Stimulated activated CD8-positive, alpha-beta memory T cell treated with anti-CD3 and anti-CD28 coated beads, Interleukin-15, amount 100 ng/mL, for 4 hours (primary cell): ENCODE results near the gene KLHL25.

Experiments
- DNase-seq, 2 donors: peaks; one replicate each; pipeline ENCODE4 v3.0.0-alpha.2; 2020; ENCODE audit warnings: low read depth in 2 of 2

The KLHL25 gene

DNA sequence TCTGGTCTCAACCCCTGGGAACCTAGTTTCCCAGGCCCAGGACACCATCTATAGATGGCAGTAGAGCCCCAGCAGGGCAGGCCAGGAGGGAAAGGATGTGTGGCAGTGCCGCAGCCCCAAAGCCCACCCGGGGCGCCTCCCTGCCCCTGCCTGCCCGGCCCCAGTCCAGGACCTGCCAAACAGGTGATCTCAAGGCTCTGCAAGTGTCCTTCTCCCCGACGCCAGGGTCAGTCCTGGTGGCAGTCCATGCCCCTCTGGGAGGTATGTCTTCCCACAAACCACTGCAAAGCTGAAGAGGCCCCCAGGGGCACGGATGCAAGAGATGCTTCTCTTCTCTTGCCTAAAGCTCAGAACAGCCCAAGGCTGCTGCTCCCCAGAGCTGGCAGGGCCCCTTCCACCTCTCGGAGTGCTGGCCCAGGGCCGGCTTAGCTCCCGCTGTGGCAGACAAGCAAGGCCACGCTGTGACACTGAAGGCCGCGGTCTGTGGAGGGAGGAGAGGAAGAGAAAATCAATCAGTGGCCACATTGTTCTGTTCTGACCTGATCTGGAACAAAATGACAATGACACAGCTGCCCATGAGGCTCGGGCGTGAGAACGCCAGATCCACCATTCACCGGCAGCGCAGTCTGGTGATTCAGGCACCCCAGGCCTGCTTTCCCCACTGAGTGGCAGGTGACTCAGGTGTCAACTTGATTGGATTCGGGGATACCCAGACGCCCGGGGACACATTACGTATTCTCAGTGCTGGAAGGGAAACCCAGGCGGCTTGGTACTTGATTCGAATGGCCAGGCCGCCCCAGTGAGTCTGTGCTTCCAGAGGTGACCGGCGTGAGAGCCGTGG, 34.0 kb downstream of the KLHL25 start:
- no peak for DNase-seq

DNA sequence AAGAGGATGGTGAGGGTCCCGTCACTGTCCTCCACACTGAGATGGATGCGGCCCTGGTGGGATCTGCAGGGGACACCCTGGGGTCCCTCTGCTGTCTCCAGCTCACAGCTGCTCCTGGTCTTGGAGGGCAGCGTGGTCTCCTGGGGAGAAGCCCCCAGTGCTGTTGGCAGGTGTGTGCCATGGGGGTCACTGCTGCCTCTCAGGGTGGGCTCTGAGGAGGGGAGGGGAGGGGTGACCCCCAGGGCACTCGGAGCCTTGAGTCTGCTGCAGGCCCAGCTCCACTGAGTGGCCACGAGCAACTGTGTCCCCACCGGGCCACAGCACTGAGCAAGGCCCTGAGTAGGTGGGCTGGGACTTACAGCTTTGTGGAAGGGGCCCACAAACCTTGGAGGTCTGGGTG, 34.7 kb downstream of the KLHL25 start:
- DNase-seq: no peak

DNA sequence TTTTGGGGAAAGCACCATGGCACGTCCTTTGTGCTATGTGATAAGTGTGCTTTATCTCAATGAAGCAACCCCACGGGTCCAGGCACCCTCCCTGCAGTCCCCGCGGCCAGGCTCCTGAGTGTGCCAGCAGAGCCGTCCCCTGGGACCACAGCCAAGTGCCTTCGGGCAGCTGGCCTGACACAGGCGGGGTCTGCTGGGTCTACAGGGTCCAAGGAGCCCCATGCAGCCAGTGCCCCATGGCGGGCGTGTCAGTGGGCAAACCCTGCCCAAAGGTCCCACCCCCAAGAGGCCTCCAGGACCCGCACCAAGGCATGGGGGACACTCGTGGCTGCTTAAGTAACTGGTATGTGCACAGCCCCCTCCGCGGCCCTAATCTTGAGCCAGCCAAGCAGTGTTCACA, 35.3 kb downstream of the KLHL25 start:
- DNase-seq: no peak

DNA sequence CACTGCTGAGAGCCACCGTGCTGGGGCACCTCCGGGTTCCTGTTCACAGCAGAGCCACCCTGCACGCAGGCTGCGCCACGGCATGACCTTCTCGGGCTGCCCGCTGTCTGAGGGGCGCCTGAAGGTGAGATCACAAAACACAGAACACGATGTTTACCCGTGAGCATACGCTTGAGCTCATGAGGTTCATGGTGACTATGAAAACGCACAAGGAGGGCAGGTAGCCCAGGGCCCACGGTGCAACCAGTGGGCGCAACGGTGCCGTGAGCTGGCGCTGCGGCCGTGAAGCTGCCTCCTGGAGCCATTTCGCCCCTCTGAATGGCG, 36.1 kb downstream of the KLHL25 start:
- DNase-seq: no peak

DNA sequence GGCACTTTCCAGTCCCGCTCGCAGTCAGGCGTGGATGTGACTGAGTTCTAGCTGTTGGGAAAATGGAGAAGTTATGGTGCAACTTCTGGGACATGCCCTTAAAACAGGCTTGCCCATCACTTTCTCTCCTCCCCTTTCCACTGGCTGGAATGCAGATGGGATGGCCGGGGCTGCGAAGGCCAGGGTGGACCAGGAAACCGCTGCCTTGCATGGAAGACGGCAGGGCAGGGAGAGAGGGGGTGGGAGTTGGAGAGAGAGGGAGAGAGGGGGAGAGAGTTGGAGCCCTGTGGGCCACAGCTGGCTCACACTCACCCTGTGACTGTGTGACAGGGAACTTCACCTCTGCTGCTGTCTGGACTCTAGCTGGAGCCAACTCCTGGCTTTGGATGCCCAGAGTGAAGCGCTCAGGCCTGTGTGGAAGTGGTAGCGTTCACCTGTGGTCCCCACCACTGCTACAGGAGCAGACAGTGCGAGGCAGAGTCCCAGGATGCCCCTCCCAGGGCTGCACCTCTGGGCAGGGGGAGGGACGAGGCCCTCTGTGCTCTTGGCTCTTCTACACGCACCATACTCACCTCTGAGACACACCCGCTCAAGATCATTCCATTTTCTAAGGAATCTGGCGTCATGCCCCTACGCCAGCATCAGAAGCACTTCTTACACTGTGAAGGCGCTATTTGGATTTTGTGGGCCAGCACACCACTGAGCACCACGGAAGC, 36.6 kb downstream of the KLHL25 start:
- DNase-seq: no peak

DNA sequence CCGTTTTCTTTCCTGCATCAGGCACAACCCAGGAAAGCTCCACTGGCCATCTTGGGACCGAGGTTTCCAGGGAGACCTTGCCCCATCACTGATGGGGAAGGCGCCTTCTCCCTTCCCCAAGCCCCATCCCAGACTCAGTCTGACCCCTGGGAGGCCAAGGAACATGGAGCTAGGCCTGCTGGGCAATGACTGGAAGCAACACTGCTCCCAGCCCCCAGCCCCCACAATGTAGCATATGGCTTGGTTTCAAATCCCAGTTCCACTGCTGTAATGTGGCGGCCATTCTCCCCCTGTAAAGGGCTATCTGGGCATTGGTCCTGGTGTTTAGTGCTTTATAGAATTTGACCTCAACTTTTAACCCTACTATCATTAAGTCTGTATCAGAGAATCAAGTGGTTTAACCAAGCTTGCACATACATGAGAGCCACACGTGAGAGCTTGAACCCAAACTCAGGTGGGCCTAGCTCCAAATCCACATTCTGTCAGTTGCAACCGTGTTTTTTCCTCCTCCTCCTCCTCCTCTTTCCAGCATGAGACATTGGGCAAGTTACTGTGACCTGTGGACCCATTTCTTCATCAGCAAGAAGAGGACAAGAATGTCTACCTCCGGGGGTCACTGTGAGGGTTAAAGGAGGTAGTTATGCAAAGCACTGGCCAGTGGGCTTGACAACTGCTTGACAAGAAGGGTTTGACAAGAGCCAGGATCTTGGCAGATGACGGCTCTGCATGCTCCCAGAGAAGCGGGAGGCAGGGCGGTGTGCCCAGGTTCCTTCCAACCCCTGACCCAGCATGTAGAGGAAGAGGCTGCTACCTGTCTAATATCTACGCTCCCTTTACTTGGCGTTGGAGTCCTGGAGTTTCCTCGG, 37.4 kb downstream of the KLHL25 start:
- DNase-seq: no peak

DNA sequence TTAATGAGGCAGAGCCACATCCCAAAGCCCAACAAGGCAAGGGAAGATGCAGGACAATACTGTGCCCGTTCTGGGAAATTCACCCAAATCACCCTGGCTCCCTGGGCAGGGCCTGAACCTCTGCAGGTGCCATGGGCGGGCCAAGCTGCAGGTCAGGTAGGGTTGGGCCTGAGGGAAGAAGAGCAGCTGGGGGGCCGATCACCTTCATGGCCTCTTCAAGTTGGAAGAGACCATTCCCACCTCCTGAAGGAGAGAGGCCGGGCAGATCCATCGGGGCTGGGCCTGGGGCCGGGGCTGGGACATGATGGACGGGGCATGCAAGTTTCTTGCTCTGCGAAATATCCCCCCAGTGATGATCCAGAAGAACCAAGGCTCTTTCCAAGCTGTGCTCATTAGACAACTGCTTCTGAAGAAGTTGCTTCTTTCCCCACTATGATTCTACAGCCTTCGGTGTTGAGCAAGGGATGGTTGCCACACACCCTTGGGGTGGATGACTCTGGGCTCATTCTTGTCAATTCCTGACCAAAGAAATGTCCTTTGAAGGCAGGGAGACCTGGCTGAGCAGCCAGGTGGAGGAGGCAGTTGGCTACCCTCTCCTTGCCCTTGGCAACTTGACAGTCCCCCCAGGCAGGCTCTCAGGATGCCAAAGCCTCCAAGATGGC, 38.2 kb downstream of the KLHL25 start:
- no peak for DNase-seq

DNA sequence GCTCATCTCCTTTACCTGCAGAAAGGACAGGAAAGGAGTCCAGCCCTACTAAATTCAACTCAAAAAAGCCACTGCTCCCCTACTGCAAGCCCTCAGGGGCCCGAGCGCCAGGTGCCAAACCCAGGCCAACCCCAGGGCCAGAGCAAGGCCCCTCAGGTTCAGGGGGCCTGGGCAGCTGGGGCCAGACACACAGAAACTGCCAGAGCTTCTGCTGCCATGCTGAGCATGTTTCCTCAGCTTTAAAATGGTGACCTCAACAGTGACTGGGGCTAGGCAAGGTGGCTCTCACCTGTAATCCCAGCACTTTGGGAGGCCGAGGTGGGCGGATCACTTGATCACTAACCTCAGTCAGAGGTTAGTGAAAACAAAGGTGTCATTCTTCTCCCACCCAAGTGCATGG, 38.8 kb downstream of the KLHL25 start:
- DNase-seq: no peak

DNA sequence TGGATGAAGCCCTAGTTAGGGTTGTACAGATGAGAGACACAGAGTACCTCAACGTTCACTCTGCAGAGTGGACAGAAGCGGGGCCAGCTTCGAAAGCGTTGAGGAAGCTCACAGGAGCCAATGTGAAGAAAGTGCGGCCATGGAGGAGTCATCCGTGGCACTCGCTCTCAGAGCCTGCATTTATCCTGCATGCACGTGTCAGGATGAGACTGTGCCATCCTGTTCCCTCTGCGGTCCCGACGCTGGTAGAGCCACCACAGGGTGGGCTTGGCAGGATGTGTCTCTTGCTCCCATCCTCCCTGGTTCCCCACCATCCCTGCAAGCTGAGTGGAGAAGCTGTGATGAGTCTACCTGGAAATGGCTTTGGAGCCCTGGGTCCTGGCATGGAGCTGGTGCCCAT, 39.3 kb downstream of the KLHL25 start:
- no peak for DNase-seq

DNA sequence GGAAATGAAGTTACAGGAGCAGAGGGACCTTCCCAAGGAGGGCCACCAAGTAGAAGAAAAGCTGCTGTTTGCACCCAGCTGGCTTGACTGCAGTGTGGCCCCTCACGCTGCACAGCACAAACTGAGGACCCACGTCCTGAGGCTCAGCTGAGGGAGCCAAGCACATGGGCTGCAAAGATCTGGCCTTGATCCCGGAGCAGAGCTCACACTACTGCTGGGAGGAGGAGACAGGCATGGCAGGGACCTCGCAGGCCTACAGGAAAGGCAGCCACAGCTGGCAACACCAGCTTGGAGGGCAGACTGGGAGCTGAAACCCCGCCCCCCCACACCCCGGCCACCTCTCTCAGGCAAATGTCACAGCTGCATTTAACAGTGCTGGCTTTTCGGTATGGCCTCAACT, 39.7 kb downstream of the KLHL25 start:
- DNase-seq: no peak

DNA sequence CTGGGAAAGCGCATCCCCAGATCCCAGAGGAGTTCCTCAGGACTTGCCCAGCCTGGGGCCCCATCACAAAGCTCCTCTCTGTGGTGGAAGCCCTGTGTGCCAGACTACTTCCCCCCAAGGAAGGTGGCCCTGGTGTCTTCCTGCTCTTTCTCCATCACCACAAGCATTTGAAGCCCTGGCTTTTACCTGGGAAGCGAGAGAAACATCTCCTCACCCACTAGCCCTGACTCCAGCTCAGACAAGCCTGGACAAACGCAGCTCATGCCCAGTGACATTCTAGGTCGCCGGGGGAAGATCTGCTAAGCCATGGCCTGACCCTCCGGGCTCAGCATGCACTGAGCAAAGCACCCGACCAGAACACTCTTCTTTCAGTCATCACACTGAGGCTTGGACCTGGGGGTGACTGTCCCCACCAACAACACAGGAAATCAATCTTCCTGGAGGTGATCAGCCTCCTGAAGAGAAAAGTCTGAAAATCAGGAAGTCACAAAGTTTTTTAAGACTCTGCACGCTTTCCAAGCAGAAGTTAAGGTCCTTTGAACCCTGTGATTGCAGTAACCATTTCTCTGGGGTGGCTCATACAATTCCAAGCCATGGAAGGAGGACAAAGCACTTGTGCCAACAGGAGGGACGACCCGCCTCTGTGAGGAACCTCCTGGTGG, 40.8 kb downstream of the KLHL25 start:
- DNase-seq: no peak

DNA sequence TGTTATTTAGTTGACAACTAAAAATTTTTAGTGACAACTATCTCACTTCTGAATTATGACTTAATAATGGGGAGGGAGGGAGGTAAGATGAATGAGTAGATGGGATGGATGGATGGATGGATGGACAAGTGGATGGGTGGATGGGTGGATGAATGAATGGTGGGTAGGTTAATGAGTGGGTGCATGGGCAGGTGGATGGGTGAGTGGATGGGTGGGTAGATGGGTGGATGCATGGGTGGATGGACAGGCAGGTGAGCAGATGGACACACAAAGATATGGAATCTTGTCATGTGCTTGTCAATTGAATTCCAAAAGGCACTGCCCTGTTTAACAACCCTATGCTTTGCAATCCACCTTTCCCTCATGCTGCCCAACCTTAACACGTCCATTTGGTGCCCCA, 41.5 kb downstream of the KLHL25 start:
- no peak for DNase-seq

DNA sequence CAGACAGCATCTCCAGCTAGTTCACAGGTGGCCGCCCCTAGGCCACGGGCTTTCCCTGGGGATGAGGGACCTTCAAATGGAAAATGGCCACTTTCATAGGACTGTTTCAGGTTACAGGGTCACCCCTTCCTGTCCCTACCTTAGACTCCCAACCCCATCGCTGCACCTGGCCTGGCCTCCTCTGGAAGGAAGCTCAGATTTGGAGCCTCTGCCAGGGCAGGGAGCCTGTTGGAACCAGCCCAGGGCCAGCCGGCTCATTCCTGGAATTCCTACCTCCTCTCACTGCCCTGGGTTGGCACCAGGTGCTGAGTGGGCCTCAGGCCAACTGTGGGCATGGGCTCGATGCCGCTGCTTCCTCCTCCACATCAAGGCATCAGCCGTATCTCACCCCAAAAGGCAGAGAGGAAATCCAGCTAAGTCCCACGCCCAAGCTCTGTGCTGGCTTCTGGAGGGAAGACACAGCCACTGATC, 42.2 kb downstream of the KLHL25 start:
- DNase-seq: no peak

DNA sequence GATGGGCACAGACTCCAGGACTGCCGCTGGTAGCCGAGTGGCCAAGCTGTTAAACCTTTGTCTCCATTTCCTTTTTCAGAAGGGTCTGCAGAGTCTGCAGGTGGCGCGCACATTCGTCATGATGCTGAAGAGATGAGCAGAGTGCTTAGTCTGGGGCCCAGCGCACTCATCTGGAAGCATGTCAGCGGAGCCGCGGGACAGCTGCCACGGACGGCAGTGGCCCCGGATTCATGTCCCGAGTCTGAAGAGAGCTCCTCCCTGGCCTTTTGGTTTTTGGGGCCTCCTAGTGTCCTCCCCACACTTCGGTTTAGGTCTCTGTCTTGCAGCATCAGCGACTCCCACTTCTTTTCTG, 42.6 kb downstream of the KLHL25 start:
- DNase-seq: no peak

DNA sequence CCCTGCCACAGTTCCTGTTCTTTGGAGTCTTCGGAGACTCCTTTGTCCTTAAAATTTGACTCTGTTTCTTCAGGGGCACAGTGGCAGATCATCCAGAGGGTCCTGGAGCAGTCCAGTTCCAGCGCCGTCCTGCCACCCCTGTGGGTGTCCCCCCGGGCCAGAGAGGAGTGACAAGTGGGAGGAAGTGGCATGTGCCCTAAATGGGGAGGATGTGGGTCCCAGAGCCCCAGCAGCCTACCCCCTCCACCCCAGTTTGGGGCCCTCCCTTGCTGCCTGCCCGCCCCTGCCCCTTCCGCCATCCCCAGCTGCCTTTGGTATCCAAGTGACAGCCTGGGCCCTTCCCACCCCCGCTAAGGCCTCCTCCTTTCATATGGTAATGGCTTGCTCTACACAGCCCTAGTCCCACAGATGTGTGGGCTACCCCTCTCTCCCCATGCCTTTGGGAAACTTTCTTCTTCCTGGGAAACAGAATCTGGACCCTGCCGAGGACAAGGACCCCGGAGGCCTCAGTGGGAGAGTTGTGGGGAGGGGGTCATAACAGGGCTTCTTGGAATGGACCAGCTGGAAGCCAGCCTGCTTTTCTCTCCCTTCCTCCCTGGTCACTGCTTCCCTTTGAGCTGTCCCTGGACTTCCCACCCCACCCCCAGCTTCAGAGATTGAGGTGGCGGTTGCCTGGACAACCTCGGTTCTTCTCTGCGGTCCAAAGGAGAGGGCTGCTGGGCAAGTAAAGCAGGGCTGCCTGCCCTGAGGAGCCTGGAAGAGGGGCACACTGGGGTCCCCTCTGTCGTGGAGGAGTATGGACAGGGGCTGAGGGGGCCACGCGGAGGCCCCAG, 43.2 kb downstream of the KLHL25 start:
- DNase-seq: no peak

DNA sequence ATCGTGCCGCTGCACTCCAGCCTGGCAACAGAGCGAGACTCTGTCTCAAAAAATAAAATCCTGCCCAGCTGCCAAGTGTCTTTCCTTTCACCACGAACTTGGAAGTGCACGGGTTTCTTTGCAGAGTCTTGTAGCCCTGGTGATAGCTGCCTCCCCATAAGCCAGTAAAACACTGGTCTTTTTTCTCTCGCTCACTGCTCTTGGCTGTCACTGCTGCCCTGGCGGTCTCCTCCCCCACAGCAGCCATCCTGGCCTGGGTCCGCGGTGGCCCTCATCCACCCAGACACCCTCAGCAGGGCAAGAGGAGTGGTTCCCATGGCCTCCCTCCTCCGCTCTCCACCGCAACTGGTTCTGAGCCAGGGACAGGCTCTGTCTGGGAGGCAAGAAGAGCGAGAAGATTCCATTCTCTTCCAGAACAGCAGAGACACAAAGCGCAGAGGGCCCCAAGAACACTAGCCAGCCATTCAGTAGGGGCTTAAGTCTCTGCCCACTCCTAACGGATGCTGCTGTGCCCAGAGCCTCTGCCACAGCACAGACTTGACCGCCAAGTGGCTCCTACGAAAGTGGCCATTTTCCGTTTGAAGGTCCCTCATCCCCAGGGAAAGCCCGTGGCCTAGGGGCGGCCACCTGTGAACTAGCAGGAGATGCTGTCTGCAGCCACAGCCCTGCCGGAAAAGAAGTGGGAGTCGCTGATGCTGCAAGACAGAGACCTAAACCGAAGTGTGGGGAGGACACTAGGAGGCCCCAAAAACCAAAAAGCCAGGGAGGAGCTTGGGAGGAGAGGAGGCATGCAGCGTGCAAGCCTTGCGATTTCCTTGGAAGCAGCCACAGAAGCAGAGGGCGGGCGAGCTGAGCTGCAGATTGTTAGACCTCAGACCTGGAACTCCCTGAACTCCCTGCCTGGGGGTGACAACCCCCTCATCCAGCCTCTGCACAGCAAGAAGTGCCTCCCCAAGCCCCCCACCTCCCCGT, 44.1 kb downstream of the KLHL25 start:
- no peak for DNase-seq

DNA sequence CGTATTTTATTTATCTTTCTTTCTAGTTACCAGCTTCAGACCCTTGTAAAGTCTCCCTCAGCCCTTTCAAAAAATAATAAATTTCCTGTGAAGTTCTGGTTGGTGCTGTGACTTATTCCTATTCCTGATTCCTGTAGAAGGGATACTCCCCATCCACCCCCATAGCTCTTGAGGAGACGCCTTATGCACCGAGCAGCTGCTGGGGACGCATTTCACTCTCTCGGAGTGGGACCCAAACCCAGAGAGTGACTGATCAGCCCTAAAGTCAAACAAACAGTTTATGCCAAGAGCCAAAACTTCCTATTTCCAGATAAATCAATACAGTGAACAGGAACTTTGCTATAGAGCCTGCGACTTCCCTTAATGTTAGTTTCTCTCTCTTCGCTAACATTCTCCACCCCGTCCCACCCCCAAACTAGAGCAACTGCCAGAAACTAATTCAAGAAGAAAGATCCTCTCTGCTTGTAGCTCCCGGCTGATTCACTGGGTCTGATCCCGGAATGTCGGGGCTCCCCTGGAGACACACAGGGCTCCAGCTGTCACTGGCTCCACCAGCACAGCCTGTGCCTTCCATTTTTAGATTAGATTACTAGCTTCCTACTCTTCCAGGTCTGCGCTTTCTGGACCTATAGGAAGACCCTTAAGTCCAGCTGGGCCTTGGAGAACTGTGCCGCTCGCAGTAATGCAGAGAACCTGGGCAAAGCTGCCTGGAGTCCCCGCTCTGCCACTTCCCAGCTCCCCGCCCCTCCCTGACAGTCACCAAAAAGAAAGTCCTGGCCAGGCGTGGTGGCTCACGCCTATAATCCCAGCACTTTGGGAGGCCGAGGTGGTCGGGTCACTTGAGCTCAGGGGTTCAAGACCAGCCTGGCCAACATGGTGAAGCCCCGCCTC, 45.2 kb downstream of the KLHL25 start:
- no peak for DNase-seq

DNA sequence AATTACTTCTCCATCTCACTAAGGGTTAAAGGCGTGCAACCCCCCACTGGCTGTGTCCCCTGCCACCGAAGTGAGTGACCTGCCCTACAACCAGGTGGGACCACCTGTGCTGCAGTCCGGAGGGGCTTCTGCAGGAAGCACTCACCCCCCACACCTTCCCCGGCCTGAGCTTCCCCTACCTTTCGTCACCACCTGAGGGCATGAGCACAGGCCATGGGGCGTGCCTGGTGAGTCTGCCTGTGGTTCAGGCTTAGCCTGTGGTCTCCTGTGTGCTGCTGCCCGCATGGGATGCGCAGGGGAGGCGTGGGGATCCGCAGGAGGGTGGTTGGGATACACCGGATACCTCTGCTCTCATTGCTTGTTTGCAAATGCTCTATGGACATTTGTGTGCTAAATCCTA, 46.0 kb downstream of the KLHL25 start:
- no peak for DNase-seq
